Fibroblast of skin of left biceps (primary cell): ENCODE results near the gene PEA15.

Experiments
- DNase-seq, 2 experiments: peaks; one replicate each; pipeline ENCODE4 v3.0.0-alpha.2; 2013; ENCODE audit warnings: low read depth in 2 of 2

Gene PEA15, protein sequence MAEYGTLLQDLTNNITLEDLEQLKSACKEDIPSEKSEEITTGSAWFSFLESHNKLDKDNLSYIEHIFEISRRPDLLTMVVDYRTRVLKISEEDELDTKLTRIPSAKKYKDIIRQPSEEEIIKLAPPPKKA

DNA sequence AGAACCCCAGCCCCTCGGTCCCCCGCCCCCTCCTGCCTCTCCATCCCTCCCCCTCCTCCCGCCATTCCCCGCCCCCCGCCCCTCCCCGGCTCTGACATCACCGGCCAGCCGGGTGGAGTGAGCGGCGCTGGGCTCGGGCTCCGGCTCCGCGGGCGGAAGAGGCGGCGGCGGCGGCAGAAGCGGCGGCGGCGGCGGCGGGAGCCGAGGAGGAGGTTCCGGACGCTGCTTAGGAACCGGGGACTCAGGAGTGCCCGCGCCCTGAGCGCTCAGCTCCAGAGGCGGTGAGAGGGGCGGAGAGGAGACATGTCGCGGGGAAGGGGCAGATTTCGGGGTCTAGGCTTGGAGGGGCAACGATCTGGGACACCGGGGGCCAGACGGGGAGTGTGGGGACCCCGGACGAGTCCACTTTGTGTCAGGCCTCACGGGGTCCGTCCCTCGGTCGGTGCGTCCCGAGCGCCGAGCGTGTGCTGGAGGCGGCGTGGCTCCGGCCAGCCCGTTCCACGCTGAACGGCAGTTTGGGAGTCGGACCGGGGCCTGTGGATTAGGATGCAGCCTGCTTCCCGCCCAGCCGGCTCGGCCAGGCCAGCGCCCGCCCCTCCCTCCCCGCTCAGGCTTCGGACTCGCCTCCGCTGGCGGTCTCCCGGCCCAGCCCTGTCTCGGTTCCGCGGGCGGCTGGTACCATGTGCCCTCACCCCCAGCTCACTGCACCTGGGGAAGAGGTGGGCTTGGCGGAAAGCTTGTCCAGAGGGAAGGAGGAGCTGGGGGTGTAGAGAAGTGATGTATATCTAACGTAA lies at the start of gene PEA15:
PEA15 (plus strand) TSS at position 143 of the 794 bp plus-strand sequence. CDS start 6,161 bp downstream, outside the sequence.
- DNase-seq = peak in 1 of 2 experiments; percentile 39

DNA sequence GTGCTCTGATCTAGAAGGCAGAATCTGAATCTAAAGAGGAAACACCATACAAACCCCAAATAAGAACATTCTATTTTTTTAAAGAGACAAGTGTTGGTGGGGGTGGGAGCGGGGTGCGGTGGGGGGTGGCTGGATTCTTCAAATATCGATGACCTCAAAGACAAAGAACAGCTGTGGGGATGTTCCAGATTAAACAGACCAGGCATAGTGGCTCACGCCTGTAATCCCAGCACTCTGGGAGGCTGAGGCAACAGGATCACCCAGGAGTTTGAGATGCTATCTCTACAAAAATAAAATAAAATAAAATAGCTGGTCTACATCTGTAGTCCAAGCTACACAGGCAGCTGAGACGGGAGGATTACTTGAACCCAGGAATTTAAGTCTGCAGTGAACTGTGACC lies 48.8 kb upstream of the PEA15 start:
- no peak for DNase-seq

DNA sequence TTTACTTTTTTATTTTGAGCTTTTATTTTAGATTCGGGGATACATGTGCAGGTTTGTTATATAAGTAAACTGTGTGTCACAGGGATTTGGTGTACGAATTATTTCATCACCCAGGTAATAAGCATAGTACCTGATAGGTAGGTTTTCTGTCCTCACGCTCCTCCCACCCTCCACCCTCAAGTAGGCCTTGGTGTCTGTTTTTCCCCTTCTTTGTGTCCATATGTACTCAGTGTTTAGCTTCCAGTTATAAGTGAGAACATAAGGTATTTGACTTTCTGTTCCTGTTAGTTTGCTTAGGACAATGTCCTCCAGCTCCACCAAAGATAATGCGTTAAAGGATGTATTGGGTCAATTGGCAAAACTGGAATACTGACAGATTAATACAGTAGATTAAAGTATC lies 48.0 kb upstream of the PEA15 start:
- DNase-seq = no peak

DNA sequence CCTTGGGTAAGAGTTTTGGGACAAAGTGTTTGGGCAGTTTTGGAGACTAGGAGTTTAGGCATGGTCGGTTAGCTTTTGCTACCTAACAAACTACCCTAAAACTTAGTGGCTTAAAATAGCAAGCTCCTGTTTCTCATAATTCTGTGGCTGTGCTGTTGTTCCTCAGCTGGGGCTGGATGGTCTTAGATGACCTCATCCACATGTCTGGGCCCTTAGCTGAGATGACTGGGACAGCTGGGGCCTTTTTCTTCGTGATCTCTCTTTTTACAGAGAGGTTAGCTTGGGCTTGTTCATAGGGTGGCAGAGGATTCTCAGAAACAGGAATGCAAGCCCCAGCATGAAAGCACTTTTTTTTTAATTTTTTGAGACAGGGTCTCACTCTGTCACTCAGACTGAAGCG lies 47.2 kb upstream of the PEA15 start:
- no peak for DNase-seq

DNA sequence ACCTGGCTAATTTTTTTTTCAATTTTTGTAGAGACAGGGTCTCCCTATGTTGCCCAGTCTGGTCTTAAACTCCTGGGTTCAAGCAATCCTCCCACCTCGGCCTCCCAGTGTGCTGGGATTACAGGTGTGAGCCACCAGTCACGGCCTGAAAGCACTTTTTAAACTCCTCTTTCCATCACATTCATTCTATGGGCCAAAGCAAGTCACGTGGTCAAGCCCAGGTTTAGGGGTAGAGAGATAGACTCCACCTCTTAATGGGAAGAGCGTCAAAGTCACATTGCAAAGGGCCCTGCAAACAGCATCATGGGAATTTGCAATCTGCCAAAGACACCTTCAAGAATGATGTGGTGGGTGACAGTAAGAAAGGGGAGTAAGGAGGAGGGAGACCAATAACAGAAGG lies 46.6 kb upstream of the PEA15 start:
- DNase-seq = no peak

DNA sequence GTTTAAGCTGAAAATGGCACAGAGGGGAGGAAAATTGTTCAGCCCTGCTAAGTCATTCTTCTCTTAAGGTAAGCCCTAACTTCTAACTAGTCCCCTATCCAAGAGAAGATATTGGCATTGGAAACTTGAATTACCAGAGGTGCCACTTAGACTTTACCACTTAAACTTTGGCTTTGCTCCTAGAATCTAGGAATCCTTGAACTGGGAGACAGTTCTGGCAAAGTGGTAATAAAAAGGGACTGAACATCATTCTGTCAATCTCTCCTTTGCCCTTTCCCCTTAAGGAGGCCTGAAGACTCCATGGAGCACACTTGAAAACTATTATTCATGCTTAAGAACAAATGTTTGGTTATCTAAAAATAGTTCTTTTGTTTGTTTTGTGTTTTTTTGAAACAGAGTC lies 45.3 kb upstream of the PEA15 start:
- no peak for DNase-seq

DNA sequence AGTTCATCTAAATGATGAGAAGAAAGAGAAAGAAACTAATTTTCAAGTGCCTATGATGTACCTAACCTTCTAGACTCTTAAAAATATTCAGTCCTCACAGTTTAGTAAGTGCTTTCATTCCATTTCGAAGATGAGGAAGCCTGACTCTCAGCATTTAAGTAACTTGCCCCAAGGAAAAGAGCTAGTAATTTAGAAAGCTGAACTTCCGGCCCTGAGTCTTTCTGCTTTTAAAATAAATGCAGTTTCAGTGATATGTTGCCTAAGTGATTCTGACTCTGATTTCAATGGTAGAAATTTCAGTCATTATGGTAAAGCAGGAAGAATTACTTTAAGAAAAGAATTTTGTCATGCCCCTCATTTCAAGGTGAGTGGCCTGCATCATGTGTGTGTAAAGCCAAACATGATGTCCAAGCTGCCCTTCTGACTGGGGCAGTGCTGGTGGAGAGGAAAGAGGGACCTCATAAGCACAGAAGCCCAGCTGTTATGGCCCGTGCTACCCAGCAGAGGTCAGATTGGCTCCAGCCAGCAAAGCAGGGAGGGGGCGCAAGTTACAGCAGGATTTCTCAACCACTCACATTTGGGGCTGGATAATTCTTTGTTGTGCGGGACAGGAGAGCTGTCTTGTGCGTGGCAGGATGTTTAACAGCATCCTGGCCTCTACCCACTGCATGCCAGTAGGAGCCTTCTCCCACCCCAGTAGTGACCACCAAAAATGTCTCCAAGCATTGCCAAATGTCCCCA lies 43.0 kb upstream of the PEA15 start:
- no peak for DNase-seq

DNA sequence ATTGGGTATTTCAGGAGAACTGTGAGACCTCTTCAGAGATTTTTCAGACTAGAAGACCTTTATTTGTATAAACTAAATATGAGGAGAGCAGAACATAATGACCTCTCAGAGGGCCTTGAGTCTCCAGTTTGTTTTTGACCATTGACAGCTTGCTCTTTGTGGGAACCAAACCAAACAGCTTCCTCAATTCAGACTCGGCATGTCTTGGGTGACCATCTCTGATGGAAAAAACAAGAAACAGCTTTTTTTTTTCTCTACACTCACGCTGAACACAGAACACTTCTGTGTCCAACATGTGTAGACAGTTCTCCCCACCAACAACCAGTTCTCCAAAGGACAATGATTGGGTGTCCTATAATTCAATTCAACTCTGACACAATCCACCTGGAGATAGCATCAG lies 42.3 kb upstream of the PEA15 start:
- no peak for DNase-seq

DNA sequence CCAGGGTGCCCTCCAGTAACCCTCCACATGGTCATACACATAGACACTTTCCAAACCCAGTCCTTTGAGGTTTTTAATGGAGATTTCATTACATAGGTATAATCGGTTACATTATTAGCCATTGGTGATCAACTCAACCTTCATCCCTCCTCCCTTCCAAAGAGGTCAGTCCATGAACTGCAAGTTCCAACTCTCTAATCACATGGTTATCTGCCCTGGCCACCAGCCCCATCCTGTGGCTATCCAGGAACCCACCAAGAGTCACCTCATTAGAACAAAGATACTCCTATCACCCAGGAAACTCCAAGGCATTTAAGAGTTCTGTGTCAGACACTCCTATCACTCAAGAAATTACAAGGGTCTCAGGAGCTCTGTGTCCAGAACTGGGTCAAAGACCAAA lies 41.6 kb upstream of the PEA15 start:
- no peak for DNase-seq

DNA sequence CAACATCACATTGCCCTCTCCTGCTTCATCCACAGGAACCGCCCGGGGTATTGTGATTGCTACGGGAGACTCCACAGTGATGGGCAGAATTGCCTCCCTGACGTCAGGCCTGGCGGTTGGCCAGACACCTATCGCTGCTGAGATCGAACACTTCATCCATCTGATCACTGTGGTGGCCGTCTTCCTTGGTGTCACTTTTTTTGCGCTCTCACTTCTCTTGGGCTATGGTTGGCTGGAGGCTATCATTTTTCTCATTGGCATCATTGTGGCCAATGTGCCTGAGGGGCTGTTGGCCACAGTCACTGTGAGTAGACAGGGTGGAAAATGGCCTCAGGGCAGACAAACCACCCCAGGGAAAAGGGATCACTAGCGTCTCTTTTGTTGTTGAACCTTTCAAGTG lies 41.1 kb upstream of the PEA15 start:
- DNase-seq = no peak

DNA sequence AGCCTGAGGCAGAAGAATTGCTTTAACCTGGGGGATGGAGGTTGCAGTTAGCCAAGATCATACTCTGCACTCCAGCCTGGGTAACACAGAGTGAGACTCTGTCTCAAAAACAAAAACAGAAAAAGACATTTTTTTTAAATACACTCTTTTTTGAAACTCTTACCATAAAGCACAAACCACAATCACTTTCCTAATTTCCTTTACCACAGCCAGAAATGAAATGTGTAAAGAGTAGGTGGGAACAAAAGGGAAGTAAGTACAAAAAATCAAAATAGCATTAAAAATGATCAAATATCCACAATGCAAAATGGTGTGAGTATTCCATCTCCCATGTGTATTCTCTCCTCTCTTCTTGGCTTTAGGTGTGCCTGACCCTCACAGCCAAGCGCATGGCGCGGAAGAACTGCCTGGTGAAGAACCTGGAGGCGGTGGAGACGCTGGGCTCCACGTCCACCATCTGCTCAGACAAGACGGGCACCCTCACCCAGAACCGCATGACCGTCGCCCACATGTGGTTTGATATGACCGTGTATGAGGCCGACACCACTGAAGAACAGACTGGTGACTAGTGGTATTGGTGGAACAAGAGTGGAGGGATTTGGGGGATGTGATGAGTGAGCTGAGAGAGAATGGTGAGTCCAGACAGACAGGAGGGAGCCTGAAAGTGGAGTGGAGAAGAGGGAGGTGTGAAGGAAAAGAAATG lies 38.9 kb upstream of the PEA15 start:
- no peak for DNase-seq

DNA sequence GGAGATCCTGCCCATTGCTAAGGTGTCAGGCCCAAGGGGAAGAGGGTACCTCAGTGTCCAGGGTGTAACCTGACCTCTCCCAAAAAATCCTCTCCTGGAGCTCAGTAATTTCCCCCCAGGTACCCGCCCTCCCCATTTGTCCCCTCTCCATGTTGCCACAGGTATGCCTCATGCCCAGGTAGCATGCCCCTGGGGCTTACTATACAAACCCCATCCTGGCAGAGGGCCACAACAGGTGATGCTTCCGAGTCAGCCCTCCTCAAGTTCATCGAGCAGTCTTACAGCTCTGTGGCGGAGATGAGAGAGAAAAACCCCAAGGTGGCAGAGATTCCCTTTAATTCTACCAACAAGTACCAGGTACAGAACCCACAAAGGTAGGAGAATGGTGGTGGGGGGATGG lies 38.1 kb upstream of the PEA15 start:
- no peak for DNase-seq

DNA sequence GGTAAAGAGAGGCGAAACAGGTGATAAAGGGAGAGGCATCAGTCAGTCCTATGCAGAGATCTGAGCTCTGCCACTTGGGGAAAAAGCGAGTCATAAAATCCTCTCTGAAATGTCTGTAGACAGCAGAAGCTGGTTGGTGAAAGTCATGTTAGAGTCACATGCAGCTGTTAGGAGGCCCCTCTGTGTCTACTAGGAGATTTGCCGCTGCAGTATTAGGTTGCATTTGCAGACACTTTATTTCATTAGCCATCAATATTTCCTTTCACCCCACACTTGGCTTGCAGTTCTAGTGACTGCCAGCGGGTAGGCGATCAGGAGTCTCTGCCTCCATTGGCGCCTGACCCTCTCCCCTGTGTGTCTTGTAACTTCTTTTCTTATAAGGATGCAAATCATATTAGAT lies 37.6 kb upstream of the PEA15 start:
- DNase-seq = no peak

DNA sequence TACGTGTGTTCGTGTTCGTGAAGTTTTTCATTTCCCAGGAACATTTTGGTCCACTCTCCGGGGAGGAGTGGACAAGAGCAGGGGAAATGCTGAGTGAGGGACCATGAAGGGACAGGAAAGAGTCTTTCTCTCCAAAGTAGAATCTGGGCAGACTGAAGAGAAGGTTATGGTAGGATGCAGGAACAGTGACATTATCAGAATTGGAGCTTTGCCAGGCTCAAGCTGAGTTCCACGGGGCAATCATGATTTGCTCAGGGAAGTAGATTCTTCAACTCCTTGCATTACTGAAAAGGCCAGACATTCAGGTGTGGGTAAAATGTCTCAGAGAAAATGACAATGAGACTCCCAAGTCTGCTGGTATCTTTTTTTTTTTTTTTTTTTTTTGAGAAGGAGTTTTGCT lies 37.2 kb upstream of the PEA15 start:
- no peak for DNase-seq

DNA sequence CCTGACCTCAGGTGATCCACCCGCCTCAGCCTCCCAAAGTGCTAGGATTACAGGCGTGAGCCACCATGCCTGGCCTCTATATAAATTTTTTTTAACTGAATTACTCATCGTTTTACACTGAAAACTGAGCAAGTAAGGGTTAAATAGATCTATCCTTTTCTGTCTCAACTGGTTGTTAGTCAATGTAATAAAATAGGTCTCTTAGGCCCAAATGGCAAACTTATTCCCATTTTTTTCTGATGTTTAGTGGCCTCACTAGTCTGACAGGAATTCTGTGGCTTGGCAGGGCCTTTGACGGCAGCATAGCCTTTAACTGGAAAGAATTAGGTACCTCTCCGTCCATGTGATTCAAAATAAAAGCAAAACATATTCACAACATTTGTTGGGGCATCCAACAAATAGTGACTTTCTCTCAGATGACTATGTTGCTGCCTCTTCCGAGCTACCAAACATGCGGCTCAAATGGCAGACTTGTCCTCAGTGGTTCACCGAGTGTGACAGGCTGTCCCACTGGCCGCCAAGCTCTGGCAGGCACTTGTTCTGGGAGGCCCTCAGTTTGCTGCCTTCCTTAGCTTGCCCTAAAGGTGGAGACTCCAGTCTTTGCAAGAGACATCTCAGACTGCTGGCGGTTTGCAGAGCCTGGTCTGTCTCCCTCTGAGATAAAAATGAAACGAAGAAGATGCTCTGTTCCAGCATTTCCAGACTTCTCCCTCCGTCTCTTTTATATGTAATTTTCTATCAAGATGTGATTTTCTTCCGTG lies 36.4 kb upstream of the PEA15 start:
- no peak for DNase-seq

DNA sequence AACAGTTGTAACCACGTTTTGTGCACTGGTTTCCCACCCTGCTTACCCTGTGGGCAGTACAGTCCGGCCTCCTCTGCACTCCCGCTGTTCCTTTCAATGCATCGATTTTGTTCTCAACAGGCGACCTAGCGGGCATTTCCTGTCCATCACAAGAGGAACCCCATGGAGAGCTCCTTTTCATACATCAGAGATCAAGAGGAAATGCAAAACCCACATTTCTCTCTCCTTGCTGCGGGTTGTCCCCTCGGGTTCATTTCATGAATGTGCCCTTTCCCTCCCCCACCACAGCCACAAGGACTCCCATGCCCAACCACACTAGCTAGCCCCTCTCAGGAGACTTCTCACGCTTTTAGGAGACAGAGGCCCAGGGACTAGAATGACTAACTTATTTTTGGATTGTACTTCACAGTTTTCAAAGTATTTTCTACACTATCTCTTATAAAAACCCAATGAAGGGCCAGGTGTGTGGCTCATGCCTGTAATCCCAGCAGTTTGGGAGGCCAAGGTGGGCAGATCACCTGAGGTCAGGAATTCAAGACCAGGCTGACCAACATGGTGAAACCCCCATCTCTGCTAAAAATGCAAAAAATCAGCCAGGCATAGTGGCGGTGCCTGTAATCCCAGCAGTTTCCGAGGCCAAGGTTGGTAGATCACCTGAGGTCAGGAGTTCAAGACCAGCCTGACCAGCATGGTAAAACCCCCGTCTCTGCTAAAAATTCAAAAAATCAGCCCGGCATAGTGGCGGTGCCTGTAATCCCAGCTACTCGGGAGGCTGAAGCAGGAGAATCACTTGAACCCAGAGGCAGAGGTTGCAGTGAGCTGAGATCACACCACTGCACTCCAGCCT lies 35.4 kb upstream of the PEA15 start:
- no peak for DNase-seq

DNA sequence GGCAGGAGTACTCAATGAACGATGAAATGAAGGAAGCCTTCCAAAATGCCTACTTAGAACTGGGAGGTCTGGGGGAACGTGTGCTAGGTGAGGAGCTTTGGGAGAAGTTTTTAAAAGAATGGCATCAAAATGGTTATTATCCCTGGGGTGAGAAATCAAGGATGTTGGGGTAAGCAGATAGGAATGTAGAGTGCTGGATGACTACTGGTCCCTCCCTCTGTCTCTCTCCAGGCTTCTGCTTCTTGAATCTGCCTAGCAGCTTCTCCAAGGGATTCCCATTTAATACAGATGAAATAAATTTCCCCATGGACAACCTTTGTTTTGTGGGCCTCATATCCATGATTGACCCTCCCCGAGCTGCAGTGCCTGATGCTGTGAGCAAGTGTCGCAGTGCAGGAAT lies 33.8 kb upstream of the PEA15 start:
- no peak for DNase-seq

DNA sequence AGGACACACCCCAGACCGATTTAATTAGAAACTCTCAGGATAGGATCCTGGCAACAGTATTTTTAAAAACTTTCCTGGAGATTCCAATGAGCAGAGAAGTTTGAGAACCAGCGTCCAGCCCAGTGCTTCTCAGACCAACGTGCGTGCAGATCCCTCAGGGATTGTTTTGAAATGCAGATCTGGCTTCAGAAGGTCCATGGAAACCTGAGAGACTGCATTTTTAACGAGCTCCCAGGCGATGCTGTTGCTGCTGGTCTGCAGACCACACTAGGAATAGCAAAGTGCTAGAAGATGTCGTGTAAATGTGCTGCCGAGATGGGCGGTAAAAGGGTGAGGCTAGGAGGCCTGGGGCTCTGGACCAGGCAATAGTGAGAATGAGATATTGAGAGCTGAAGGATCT lies 33.2 kb upstream of the PEA15 start:
- DNase-seq = no peak

DNA sequence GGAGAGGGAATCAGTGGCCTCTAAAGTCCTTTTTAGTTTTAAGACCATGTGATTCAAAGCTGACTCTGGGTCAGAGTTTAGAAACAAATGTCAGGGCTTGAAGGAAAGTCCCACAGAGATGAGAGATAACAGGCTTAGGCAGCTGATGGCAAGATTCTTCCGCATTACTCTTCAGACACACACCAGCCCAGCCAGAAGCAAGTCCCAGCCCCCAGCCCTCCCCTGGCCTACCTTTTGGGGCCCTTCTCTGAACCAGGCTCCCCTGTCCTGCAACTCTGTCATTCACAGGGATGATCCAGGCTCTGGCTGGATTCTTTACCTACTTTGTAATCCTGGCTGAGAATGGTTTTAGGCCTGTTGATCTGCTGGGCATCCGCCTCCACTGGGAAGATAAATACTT lies 28.0 kb upstream of the PEA15 start:
- DNase-seq = no peak

DNA sequence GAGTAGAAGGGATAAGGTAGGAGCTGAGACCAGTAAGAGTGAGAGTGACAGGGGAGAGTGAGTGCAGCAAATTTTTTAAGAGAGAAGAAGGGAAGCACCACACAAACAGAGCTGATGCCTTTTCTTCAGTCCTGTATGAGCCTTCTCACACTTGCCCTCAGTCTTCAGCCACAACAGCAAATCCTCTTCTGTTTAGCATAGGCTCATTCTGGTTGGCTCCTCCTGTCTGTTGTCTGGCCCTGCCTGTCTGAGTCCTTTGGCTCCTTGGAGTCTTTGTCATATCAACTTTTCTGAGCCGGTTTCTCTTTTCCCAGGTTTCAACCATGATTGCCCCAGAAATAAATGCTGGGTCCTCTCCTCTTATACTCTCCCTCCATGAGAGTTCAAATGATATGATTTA lies 27.5 kb upstream of the PEA15 start:
- no peak for DNase-seq

DNA sequence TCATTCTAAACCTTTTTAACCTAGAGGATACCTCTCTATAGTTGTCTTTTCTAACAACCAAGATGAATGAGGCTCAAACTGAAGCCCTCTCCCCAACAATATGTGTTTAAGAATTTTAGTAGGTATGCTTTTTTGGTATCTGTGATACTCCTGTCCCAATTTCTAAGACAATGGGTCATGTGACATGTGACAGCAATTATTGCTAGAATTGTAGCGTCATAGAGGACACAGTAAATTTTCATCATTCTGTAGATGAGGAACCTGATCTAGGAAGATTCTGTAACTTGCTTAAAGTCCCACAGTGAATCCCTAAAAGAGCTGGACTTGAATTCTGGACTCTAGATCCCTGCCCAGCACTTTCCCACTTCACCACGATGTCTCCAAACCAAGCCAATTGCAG lies 26.5 kb upstream of the PEA15 start:
- DNase-seq = no peak
